Neuronal stem cell (in vitro differentiated cells): Measurements from ENCODE around the gene ASB18.
A peak's percentile ranks its signal among the peaks of the same experiment; 100 is the strongest.

Experiments
- DNase-seq: peaks from one replicate; pipeline ENCODE4 v3.0.0-alpha.2; 2013; ENCODE audit warnings: low spot score
- H2AFZ ChIP-seq: one replicate; pipeline ENCODE4 v1.6.1; 2013; ENCODE audit warnings: mild to moderate bottlenecking, low read length, inconsistent platforms
- H2AK5ac ChIP-seq: 2 replicates; pipeline ENCODE4 v1.6.1; 2013; ENCODE audit warnings: low read depth, mild to moderate bottlenecking, inconsistent platforms, low read length, moderate library complexity, mixed read lengths
- H2BK120ac ChIP-seq: 2 replicates; pipeline ENCODE4 v1.6.1; 2013; ENCODE audit warnings: low read depth, mild to moderate bottlenecking, inconsistent platforms, low read length, moderate library complexity, mixed read lengths
- H2BK12ac ChIP-seq: one replicate; pipeline ENCODE4 v1.6.1; 2013; ENCODE audit warnings: low read length, inconsistent platforms
- H2BK15ac ChIP-seq: 2 replicates; pipeline ENCODE4 v1.6.1; 2013; ENCODE audit warnings: mild to moderate bottlenecking, low read length, inconsistent platforms, mixed read lengths
- H2BK5ac ChIP-seq: one replicate; pipeline ENCODE4 v1.6.1; 2013; ENCODE audit warnings: inconsistent platforms, mild to moderate bottlenecking, low read length, moderate library complexity
- H3K14ac ChIP-seq: one replicate; pipeline ENCODE4 v1.6.1; 2013; ENCODE audit warnings: low read length, inconsistent platforms
- H3K18ac ChIP-seq: 2 replicates; pipeline ENCODE4 v1.6.1; 2013; ENCODE audit warnings: low read length, inconsistent platforms
- H3K23ac ChIP-seq: 2 replicates; pipeline ENCODE4 v1.6.1; 2013; ENCODE audit warnings: low read depth, mild to moderate bottlenecking, mixed read lengths, low read length, inconsistent platforms; ENCODE audit not compliant: poor library complexity
- H3K27ac ChIP-seq: replicated peaks from 3 replicates; pipeline ENCODE4 v1.5.1; 2013; ENCODE audit warnings: low read length, inconsistent platforms
- H3K27me3 ChIP-seq, 3 experiments: 2 replicates each; pipeline ENCODE4 v1.6.1; 2013; ENCODE audit warnings: low read length in 3 of 3, mild to moderate bottlenecking in 2 of 3, inconsistent platforms in 1 of 3, low read depth in 1 of 3, mixed read lengths in 1 of 3, moderate library complexity in 1 of 3; ENCODE audit not compliant: control insufficient read depth in 3 of 3, insufficient read depth in 3 of 3
- H3K36me3 ChIP-seq, 2 donors: replicated peaks in 1 of 2; 2 replicates each; pipeline ENCODE4 v1.6.1; 2013; ENCODE audit warnings: low read length in 2 of 2; ENCODE audit not compliant: control insufficient read depth in 2 of 2, insufficient read depth in 2 of 2
- H3K4ac ChIP-seq: 2 replicates; pipeline ENCODE4 v1.6.1; 2013; ENCODE audit warnings: inconsistent platforms, mild to moderate bottlenecking, low read length, moderate library complexity
- H3K4me1 ChIP-seq, 2 donors: 1 replicate in 1 of 2; 2 replicates in 1 of 2; pipeline ENCODE4 v1.6.1; 2013; ENCODE audit warnings: low read length in 2 of 2, low read depth in 1 of 2; ENCODE audit not compliant: control insufficient read depth in 2 of 2, insufficient read depth in 1 of 2
- H3K4me2 ChIP-seq: one replicate; pipeline ENCODE4 v1.6.1; 2013; ENCODE audit warnings: mild to moderate bottlenecking, low read length, inconsistent platforms; ENCODE audit not compliant: insufficient read depth, poor library complexity, severe bottlenecking
- H3K4me3 ChIP-seq, 2 donors: 2 replicates each; pipeline ENCODE4 v1.5.1; 2013; ENCODE audit warnings: low read length in 2 of 2, mild to moderate bottlenecking in 2 of 2, inconsistent platforms in 1 of 2, moderate library complexity in 1 of 2
- H3K79me1 ChIP-seq: one replicate; pipeline ENCODE4 v1.6.1; 2013; ENCODE audit warnings: low read depth, mild to moderate bottlenecking, inconsistent platforms, low read length, moderate library complexity
- H3K9ac ChIP-seq: one replicate; pipeline ENCODE4 v1.6.1; 2013; ENCODE audit warnings: mild to moderate bottlenecking, low read depth, low read length, inconsistent platforms; ENCODE audit not compliant: poor library complexity
- H3K9me3 ChIP-seq, 2 donors: replicated peaks in 1 of 2; 2 replicates each; pipeline versions ENCODE3 to v1.6.1; 2013; ENCODE audit warnings: low read length in 2 of 2, mild to moderate bottlenecking in 2 of 2, inconsistent platforms in 1 of 2, low read depth in 1 of 2, mixed read lengths in 1 of 2, moderate library complexity in 1 of 2; ENCODE audit not compliant: control insufficient read depth in 2 of 2, insufficient read depth in 1 of 2
- H4K8ac ChIP-seq: one replicate; pipeline ENCODE4 v1.6.1; 2013; ENCODE audit warnings: low read depth, mild to moderate bottlenecking, inconsistent platforms, low read length, moderate library complexity
- H4K91ac ChIP-seq: one replicate; pipeline ENCODE4 v1.6.1; 2013; ENCODE audit warnings: low read length, low read depth, mild to moderate bottlenecking, inconsistent platforms; ENCODE audit not compliant: poor library complexity
- WGBS, 2 donors: extraction: QIAGEN DNeasy Blood & Tissue Kit; methylation state at CpG; one replicate each; pipeline ENCODE4 v1.1.7; 2013; ENCODE audit warnings: missing lambda C conversion rate in 2 of 2, mixed read lengths in 1 of 2; ENCODE audit not compliant: insufficient read length in 2 of 2, insufficient replicate concordance in 1 of 2; ENCODE audit errors: extremely low coverage in 2 of 2; 5-methylcytosine and 5-hydroxymethylcytosine counted together

The ASB18 gene

DNA sequence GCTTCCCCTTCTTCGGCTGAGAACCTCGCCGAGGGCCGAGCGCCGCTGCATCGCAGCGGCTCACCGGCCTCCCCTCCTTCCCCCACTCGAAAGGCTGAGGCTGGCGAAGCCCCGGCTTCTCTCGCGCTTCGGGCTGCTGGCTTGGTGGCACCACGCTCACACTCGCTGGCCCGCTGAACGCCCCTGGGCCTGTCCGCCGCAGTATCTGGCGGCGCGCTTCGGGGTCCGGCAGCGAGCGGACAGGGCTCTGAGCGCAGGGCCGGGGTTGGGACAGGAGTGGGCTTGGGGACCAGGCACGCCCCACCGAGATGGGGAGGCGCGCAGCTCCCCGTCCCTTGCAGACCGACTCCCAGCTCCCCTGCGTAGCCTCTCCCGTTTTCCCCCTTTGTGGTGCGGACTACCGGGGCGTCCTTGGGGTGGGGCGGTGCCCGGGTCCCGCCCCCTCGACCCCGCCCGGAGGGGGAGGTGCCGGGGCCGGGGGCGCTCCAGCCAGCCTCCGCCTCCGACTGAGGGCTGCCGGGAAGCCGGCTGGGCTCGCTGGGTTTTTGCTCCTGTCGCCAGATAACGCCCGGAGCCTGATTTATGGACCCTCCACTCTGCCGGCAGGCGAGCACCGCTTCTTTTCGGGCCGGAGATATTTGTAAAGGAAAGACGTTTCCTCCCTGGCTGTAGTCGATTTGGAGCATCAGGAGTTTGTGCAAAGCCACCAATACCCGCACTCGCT is 99.8 kb downstream of the ASB18 start:
- no peak overlapping the region for H2AFZ ChIP-seq
- H3K4ac ChIP-seq = no peak overlapping the region
- H2BK15ac ChIP-seq = no peak overlapping the region
- H3K27ac ChIP-seq = no peak overlapping the region
- peak overlapping the region; percentile 60 for H3K9ac ChIP-seq
- H3K9me3 ChIP-seq = peaks cover 0 to 2% of the 10 kb centered on the region in 2 donors
- H3K18ac ChIP-seq = peak overlapping the region; percentile 78
- H3K4me1 ChIP-seq = peaks cover 17 to 45% of the 10 kb centered on the region in 2 donors
- no peak overlapping the region for H2AK5ac ChIP-seq
- peak overlapping the region; percentile 75 for H3K4me2 ChIP-seq
- H2BK120ac ChIP-seq = no peak overlapping the region
- no peaks in the 10 kb centered on the region for H3K79me1 ChIP-seq
- H4K8ac ChIP-seq = no peak overlapping the region
- H2BK12ac ChIP-seq = peak overlapping the region; percentile 73
- peak overlapping the region; percentile 75 to 95 for H3K4me3 ChIP-seq
- no peak overlapping the region for H3K14ac ChIP-seq
- peak overlapping the region; percentile 80 for H3K23ac ChIP-seq
- peak; percentile 59 for DNase-seq
- H3K27me3 ChIP-seq = peaks cover 0 to 99% (median 79%) of the 10 kb centered on the region in 3 experiments
- no peak overlapping the region for H4K91ac ChIP-seq
- H3K36me3 ChIP-seq = peaks cover 0 to 61% of the 10 kb centered on the region in 2 donors
- peak overlapping the region; percentile 11 for H2BK5ac ChIP-seq
- no CpG with 5 or more reads among the region's 67 CpGs for WGBS, 2 donors

DNA sequence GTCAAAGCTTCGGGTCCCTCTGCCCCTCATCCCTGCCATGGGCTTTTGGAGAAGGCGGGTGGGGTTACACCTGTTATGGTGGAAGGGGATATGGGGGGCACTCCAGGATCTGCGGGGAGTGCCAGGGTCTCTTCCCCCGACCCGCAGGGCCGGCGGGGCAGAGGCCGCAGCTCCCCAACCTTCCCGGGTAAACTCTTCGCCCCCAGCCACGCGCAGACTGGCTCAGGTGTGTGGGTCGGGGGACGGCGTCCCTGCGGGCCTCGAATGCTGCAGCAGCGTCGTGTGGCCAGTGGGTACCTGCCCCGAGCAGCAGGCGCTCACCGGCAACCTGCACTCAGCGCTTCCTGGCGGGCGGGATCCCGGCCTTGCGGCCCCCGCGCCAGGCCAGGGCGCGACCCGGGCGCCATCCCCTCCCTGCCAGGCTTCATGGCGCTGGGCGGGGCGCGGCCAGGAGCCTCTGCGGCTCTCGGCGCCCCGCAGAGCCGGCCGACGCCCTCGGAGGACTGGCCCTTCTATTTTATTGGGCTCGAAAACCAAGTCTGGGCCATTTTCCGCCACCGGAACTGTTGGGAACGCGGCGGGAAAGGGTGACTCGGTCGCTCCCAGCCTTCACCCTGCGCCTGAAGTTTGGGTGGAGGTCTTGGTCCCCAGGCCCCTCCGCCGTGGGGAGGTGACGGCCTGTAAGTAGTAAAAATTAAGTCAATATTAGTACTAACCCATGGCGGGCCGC is 100.6 kb downstream of the ASB18 start:
- peak overlapping the region; percentile 93 for H3K23ac ChIP-seq
- peak overlapping the region; percentile 38 for H3K14ac ChIP-seq
- H3K4me3 ChIP-seq = peak overlapping the region; percentile 75 to 95
- DNase-seq = peak; percentile 9
- H3K4me2 ChIP-seq = peak overlapping the region; percentile 75
- peak overlapping the region; percentile 75 for H2AK5ac ChIP-seq
- no peak overlapping the region for H2BK15ac ChIP-seq
- no peak overlapping the region for H3K27ac ChIP-seq
- H3K9ac ChIP-seq = no peak overlapping the region
- peak overlapping the region; percentile 91 for H3K18ac ChIP-seq
- no peak overlapping the region for H4K8ac ChIP-seq
- H2BK120ac ChIP-seq = no peak overlapping the region
- no peak overlapping the region for H4K91ac ChIP-seq
- H3K4me1 ChIP-seq = peaks cover 21 to 52% of the 10 kb centered on the region in 2 donors
- peaks cover 0 to 61% of the 10 kb centered on the region in 2 donors for H3K36me3 ChIP-seq
- no peak overlapping the region for H3K4ac ChIP-seq
- H2BK12ac ChIP-seq = no peak overlapping the region
- no CpG with 5 or more reads among the region's 59 CpGs for WGBS, 2 donors
- peak overlapping the region; percentile 11 for H2BK5ac ChIP-seq
- H3K9me3 ChIP-seq = peaks cover 0 to 2% of the 10 kb centered on the region in 2 donors
- H3K79me1 ChIP-seq = no peaks in the 10 kb centered on the region
- no peak overlapping the region for H2AFZ ChIP-seq
- peaks cover 0 to 99% (median 76%) of the 10 kb centered on the region in 3 experiments for H3K27me3 ChIP-seq

DNA sequence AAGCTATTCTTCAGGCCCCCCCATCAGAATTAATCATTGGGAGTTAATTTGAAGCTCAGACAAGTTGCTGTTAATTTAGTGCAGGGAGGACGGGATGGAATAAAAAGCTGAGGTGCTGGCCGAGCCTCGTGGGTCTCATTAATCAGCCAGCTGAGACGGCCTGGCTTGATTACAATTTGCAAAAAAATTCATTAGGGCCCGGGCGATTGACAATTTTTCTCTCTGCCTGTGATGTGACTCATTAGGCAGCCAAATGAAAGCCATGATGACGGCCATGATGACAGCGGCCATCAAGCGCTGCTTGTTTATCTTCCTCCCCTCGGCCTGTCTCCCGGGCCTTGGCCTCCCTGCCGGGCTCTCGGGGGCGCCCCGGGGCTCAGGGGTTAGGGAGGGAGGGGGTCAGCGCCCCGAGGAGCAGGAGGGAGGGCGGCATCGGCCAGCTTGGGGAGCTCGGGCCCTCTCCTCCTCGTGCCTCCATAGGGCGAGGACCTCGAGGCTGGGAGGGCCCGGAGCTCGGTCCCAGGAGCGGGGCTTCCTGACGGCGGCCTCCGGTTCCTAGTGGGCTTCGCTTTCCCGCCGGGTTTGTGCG is 101.2 kb downstream of the ASB18 start:
- Histone ChIP-seq H4K91ac (no peak overlapping the region), H2BK5ac (no peak overlapping the region), H3K27ac (no peak overlapping the region), H2BK12ac (no peak overlapping the region), H2BK15ac (no peak overlapping the region), H2AFZ (no peak overlapping the region), H3K9me3 (peaks cover 0 to 2% of the 10 kb centered on the region in 2 donors), H3K18ac (peak overlapping the region; percentile 91), H3K4me3 (peak overlapping the region in 1 of 2 donors; percentile 95), H2BK120ac (no peak overlapping the region), H3K36me3 (peaks cover 0 to 61% of the 10 kb centered on the region in 2 donors), H3K4ac (no peak overlapping the region), H4K8ac (no peak overlapping the region), H3K9ac (no peak overlapping the region), H2AK5ac (no peak overlapping the region), H3K4me2 (peak overlapping the region; percentile 75), H3K23ac (no peak overlapping the region), H3K27me3 (peaks cover 0 to 99% (median 77%) of the 10 kb centered on the region in 3 experiments), H3K14ac (no peak overlapping the region), H3K79me1 (no peaks in the 10 kb centered on the region), H3K4me1 (peaks cover 21 to 53% of the 10 kb centered on the region in 2 donors)
- DNase-seq = peak; percentile 30
- WGBS, 2 donors = no CpG with 5 or more reads among the region's 33 CpGs
